Left hindlimb (tissue), 1 donor: ENCODE data around the gene MTA2.

Experiments
- DNase-seq: peaks from one replicate; pipeline ENCODE4 v3.0.0-alpha.2; 2018

Gene MTA2

DNA sequence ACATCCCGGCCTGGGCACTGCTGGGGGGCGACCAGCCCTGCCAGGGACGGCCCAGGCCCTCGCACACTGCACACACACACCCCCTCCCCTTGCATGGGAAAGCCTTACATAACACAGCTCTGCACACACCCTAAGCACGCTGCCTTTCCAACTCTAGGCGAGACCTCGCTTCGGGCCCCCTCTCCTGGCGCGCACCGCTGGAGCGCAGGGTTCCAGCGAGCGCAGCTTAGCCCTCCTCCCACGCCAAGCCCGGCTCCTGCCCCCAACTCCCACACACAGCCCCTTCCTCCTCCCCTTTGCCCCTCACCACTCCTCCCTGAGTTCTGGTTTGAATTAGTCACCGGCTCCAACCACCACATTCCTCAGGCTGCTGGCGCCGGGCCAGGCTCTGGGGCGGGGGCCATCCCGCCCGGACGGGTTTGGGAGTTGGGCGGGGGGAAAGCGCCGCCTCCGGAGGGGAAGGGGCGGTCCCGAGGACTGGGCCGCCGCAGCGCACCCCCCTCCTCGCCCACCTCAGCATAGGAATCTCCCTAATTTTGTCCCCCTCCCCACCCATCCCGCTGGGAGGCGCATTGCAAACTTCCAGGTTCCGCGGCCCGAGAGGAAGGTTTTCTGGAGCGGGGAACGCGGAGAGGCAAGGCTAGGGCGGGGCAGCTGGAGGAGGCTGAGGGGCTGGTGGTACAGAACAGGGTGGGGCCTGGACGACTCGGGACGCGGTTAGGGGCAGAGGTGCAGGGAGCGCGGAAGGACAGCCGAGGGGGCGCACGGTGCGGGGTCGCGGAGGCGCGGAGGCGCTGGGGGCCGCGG lies 56.0 kb downstream of the MTA2 start:
- peak; percentile 98 for DNase-seq

DNA sequence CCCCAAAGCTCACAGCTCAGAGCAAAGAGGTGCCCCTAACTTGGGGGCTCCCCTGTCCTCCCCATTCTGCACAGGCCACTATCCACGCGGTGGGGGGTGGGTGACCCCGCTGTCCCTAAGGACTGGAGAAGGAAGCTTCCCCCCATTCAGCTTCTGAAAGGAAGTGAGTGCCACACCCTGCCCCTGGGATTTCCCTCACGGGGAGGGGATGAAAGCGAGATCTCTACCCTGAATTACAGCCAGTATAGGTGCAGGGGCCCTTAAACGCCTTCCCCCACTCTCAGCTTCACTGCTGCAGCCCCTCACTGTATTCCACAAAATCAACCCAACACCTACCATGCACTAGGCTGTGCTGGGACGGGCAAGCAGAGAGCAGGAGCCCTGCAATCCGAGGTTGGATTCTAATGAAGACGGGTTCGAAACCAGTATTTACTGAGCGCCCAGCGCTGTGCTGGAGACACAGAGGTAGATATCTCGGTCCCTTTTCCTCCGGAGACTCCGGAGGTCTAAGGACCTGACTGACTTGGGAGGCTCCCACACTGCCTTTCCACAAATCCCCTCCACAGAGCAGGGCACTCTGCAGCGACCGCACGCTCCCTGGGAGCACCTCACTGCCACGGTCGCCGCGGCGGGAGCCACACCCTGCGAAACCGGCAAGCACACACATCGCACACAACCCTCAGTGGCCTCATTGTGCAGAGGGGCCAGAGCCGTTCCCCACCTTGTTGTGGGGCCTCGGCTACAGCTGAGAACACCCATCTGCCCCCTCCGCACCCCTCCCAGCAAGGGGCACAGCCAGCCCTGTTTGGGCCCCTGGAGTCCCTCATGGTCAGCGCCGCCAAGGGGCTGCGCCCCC lies 56.9 kb downstream of the MTA2 start:
- DNase-seq, result no peak

DNA sequence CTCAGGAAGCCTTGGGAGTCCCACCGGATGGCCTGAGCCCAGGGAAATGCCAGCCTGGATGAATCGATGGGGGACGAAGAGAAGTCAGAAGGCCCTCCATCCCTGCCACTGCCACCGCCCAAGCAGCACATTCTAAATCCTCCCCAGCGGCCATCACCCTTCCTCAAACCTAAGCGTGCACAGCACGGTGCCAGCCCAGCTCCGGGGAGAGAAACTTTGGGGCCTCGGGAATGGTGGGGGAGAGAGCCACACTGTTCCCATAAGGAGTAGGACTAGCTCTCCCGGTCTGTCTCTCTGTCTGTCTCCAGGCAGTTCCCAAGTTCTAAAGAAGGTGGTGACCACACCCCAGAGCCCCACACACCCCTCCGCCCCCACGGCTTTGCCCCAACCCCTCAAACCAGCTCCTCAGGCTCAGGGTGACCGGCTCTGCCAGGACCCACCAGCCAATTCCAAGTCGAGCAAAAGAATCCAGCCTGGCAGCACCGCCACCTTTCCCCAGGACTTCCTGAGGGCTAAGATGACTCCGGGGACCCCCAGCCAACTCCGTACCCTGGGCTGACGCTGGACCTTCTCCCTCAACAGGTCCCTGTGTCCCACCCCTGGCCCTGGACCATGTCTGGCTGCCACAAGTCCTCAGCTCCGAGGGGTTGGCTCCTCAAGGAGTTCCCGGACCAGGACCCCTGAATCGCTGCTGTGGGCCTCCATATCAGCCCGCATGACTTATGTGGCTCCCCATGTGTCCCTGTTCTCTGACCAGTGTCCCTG lies 57.8 kb downstream of the MTA2 start:
- no peak for DNase-seq
